ENCODE results near the gene C17orf50.

C17orf50 gene

DNA sequence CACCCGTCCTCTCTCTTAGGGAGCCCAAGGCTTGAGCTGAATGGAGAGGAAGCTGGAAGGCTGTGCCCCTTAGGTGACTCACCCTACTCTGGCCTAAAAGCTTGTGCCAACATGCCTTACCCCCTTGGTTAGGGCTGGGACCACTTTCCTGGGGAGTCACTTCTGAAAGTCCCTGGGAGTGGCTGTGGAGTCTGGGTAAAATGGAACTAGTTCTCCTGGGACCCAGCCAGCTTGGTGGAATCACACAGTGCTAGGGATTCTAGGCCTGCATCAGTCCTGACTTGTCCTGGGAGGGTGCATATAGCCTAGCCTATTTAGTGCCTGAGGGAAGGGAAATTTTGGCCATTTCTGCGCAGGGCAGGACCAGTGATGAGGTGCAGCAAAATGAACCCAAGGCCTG lies 24.2 kb downstream of the C17orf50 start:
- H3K4me3 ChIP-seq (ENCODE audit: low read length): no peak overlapping the region
- TF ChIP-seq, protein P1, sequence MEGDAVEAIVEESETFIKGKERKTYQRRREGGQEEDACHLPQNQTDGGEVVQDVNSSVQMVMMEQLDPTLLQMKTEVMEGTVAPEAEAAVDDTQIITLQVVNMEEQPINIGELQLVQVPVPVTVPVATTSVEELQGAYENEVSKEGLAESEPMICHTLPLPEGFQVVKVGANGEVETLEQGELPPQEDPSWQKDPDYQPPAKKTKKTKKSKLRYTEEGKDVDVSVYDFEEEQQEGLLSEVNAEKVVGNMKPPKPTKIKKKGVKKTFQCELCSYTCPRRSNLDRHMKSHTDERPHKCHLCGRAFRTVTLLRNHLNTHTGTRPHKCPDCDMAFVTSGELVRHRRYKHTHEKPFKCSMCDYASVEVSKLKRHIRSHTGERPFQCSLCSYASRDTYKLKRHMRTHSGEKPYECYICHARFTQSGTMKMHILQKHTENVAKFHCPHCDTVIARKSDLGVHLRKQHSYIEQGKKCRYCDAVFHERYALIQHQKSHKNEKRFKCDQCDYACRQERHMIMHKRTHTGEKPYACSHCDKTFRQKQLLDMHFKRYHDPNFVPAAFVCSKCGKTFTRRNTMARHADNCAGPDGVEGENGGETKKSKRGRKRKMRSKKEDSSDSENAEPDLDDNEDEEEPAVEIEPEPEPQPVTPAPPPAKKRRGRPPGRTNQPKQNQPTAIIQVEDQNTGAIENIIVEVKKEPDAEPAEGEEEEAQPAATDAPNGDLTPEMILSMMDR (IDR thresholded peaks at IDR 0.05; ENCODE audit: insufficient read depth, low read depth, low read length, missing control alignments): no peak
- peak; percentile 99 for DNase-seq (ENCODE audit: low read depth)

- no peak overlapping the region for H3K4me3 ChIP-seq (ENCODE audit: low read length)
- DNase-seq (ENCODE audit: low read depth): no peak
- TF ChIP-seq, protein P1 (IDR thresholded peaks at IDR 0.05; ENCODE audit: insufficient read depth, low read depth, low read length, missing control alignments): no peak
Measured at GRCh38 chr17:35786941-35787432, 26.3 kb downstream of the C17orf50 start.

DNA sequence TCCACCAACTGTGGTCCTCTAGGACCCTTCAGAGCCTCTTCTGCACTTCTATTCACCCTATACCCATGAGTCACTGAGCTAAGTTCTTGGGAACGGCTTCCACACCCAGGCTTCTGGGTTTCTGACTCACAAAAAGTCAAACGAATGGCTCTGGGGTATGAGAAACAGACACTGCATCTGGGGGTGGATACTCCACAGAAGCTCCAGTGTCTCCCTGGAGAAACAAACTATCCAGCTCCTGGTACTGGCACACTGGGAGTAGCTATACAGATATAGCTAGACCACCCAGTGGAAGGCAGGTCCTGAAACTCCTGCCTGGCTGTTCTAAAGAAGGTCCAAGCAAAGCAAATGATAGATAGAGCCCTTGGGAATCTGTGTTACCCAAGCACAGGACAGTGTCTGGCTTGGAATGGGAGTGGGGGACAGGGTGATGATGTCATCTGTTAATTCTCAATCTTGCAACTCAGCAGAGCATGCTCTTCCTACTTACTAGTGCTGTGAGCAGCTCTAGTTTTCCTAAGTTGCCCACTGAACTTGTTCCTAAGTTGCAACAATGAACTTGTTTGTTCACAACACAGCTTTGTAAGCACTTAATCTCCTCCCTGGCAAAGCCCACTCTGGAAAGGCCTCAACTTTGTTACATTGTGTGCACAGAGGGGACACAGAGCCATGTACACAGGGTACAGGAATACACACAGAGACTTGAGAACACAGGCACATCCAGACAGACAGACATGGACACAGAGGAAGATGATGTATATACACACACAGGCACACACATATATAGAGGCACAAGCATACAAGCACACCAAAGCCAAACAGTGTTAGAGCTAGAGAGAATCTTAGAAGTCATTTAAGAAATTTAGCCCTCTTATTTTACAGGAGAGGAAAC lies 28.0 kb downstream of the C17orf50 start:
- no peak overlapping the region for H3K4me3 ChIP-seq (ENCODE audit: low read length)
- DNase-seq (ENCODE audit: low read depth): peak; percentile 97
- TF ChIP-seq, protein P1 (IDR thresholded peaks at IDR 0.05; ENCODE audit: insufficient read depth, low read depth, low read length, missing control alignments): no peak

GRCh38 chr17:35790841-35791240 lies 30.2 kb downstream of the C17orf50 start:
- DNase-seq (ENCODE audit: low read depth): peak; percentile 70
- TF ChIP-seq, protein P1 (IDR thresholded peaks at IDR 0.05; ENCODE audit: insufficient read depth, low read depth, low read length, missing control alignments): no peak
- H3K4me3 ChIP-seq (ENCODE audit: low read length): no peak overlapping the region

- H3K4me3 ChIP-seq (ENCODE audit: low read length): no peak overlapping the region
- TF ChIP-seq, protein P1 (IDR thresholded peaks at IDR 0.05; ENCODE audit: insufficient read depth, low read depth, low read length, missing control alignments): no peak
- no peak for DNase-seq (ENCODE audit: low read depth)
Measured at GRCh38 chr17:35791681-35792350, 31.1 kb downstream of the C17orf50 start.

DNA sequence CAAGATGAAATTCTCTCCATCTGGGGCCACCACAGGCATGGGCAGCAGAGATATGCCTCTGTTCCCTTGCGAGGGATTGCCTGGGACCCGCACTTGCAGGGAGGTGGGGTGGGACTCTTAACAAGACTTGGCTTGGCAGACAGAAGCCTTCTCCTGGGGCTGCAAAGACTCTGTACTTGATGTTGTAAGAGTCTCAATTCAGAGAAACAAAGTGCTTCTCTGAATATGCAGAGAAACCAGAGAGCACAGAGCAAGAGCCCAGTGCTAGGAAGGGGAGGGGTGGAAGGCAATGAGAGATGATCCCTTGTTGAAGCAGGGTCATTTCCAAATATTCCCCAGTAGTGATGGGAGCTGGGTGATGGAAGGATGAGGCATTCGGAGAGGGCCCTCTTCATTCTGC lies 32.6 kb downstream of the C17orf50 start:
- peak overlapping the region; percentile 73 for H3K4me3 ChIP-seq (ENCODE audit: low read length)
- TF ChIP-seq, protein P1 (IDR thresholded peaks at IDR 0.05; ENCODE audit: insufficient read depth, low read depth, low read length, missing control alignments): no peak
- DNase-seq (ENCODE audit: low read depth): no peak
